GM12801 (cell line): ENCODE measurements around the gene CHKB.

Experiments used
- TF ChIP-seq, protein P1 (sequence below): IDR thresholded peaks from one replicate; pipeline ENCODE4 v1.5.1; 2011; ENCODE audit warnings: control low read depth; ENCODE audit not compliant: insufficient read length; ENCODE audit errors: extremely low read depth

The CHKB gene

GRCh38 chr22:50625568-50626313 lies 43.1 kb upstream of the CHKB start:
- TF ChIP-seq, protein P1, sequence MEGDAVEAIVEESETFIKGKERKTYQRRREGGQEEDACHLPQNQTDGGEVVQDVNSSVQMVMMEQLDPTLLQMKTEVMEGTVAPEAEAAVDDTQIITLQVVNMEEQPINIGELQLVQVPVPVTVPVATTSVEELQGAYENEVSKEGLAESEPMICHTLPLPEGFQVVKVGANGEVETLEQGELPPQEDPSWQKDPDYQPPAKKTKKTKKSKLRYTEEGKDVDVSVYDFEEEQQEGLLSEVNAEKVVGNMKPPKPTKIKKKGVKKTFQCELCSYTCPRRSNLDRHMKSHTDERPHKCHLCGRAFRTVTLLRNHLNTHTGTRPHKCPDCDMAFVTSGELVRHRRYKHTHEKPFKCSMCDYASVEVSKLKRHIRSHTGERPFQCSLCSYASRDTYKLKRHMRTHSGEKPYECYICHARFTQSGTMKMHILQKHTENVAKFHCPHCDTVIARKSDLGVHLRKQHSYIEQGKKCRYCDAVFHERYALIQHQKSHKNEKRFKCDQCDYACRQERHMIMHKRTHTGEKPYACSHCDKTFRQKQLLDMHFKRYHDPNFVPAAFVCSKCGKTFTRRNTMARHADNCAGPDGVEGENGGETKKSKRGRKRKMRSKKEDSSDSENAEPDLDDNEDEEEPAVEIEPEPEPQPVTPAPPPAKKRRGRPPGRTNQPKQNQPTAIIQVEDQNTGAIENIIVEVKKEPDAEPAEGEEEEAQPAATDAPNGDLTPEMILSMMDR = no peak

GRCh38 chr22:50625131-50625567 lies 42.5 kb upstream of the CHKB start:
- TF ChIP-seq, protein P1 = no peak

DNA sequence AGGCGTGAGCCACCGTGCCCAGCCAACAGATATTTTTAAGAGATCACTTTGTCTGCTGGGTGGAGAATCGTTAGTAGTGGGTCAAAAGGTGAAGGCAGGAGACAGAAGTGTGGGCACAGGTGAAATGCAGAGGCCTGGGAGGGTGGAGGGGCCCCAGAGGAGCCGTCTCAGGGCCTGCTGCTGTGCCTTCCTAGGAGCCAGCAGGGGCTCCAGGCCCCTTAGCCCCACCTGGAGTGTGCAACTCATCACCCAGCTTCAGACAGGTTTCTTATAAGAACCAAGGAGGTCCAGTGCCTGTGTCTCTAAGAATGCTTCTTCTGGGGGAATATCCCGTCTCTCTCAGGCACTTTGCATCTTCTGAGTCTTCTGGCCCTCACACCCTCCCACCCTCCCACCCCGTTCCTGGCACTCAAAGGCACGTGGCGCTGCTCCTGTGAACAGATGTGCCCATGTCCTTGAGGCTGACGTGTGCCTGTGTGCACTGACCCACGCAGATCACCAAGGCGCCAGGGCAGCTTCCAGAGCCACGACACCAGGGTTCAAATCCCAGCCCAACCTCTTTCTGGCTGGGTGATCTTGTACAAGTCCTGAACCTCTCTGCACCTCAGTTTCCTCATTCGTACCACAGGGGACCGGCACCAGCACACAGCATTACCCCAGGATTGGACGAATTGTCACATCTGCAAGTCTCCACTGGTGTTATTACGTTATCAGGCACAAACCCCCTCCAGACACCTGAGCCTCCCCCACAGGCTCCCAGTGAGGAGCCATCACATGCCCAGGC lies 41.9 kb upstream of the CHKB start:
- TF ChIP-seq, protein P1 = no peak

DNA sequence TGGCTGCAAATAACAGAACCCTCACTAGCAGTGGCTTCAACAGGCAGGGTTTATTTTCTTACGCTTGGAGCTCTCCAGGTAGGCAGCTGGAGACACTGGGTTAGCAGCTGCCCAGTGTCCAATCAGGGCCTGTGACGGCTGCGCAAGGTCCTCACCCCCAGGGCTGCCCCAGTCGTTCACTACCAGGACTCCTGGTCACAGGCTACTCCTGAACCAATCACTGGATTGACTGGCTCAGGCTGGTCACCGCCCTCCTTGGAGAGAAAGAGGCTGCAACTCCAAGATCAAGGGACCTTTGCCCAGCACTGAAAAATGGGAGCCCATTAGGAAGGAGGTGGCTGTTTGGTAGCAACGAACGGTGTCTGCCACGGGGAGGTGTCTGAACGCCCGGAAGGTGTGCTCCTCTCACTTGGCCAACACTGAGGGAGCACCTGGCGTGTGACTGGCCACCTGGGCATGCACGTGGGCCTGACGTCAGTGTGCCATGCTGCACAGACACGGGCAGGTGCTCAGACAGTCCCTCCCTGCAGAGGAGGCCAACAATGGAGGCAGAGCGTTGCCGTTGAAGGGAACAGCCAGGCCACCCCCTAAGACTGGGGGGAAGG lies 40.2 kb upstream of the CHKB start:
- TF ChIP-seq, protein P1 = no peak

GRCh38 chr22:50621948-50622722 lies 39.5 kb upstream of the CHKB start:
- TF ChIP-seq, protein P1 = no peak

- TF ChIP-seq, protein P1 = no peak
Measured at GRCh38 chr22:50621356-50621880, 38.8 kb upstream of the CHKB start.
